OCI-M1 (cell line): ENCODE data around the gene GDF7.
"Not testable (repeated sequence)": the region's sequence is repeated elsewhere in the genome, so short reads cannot be mapped to it uniquely, and the experiment has no call there.

ENCODE experiments used
- DNase-seq: peaks from one replicate; lab custom pipeline; 2025; lab: John Stamatoyannopoulos, UW

GDF7 gene

GRCh38 chr2:20698916-20699613 lies 32.1 kb downstream of the GDF7 start:
- DNase-seq, result no peak

DNA sequence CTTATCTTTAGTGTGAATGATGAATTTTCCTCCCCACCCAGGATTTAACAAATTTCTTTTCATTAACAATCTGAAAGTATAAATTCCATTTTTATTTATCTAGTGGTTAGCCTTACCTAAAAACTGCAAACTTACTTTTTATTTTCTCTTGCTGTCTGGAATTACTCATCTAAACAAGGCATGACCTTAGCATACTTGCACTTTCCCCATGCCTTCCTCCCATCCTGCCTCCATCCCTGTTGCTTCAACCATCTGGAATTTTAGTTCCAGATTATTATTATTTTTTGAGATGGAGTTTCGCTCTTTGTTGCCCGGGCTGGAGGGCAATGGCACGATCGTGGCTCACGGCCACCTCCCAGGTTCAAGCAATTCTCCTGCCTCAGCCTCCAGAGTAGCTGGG lies 35.6 kb downstream of the GDF7 start:
- DNase-seq, result no peak

DNA sequence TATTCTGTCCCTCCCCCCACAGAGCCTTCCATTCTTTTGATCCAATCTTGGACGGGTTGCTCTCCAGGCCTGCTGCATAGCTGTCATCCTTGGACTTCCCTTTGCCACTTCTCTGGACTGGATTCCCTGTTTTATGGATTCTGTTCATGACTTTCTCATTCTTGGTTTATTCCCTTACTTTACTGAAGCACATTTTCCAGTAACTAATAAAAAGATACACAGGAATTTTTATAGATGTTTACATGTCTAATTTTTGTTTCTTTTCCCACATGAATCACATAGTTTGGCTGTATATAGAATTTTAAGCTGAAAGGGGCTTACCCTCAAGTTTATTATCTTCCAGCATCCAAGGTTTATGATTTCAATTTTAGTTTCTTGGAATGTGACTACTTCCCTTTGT lies 37.9 kb downstream of the GDF7 start:
- no peak for DNase-seq

DNA sequence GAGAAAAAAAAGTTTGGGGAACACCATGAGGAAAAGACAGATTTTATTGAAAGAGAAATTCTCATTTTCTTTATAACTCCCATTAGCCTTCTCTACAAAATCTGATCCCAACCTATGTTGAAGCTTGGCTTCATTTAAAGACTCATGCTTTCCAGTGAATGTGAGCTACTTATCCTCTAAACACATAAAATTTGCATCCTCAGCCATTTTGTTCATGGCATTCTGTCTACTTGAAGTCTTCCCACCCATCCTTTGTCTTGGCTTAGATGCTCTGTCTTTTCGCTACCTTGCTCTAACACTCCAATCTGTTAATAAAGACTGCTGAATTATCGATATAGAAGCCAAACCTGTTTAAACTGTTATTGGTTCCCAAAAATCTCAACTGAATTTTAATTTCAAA lies 39.3 kb downstream of the GDF7 start:
- no peak for DNase-seq

GRCh38 chr2:20706786-20707185 lies 39.8 kb downstream of the GDF7 start:
- no peak for DNase-seq

- DNase-seq, result no peak
Observed at GRCh38 chr2:20707601-20708000, 40.7 kb downstream of the GDF7 start.

- DNase-seq, result not testable (repeated sequence)
Observed at GRCh38 chr2:20711641-20712040, 44.7 kb downstream of the GDF7 start.

- DNase-seq, result not testable (repeated sequence)
Observed at GRCh38 chr2:20713585-20713984, 46.6 kb downstream of the GDF7 start.

- not testable (repeated sequence) for DNase-seq
Observed at GRCh38 chr2:20714412-20714811, 47.5 kb downstream of the GDF7 start.

GRCh38 chr2:20716164-20716563 lies 49.2 kb downstream of the GDF7 start:
- not testable (repeated sequence) for DNase-seq

DNA sequence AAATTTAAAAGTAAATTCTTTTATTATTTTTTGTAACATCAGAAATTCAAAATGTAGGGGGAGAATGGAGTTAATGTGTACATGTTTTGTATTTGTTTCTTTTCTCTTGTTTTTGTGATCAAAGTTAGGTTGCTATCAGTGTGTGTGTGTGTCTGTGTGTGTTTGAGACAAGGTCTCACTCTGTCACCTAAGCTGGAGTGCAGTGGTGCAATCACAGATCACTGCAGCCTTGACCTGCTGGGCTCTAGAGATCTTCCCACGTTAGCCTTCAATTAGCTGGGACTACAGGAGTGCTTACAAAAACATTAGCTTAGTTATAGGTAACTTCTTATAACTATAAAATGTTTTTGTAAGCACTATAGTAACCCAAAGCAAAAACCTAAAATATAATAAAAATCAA lies 50.7 kb downstream of the GDF7 start:
- DNase-seq, result no peak

GRCh38 chr2:20722592-20723240 lies 55.8 kb downstream of the GDF7 start:
- no peak for DNase-seq

GRCh38 chr2:20723543-20723942 lies 56.6 kb downstream of the GDF7 start:
- no peak for DNase-seq

DNA sequence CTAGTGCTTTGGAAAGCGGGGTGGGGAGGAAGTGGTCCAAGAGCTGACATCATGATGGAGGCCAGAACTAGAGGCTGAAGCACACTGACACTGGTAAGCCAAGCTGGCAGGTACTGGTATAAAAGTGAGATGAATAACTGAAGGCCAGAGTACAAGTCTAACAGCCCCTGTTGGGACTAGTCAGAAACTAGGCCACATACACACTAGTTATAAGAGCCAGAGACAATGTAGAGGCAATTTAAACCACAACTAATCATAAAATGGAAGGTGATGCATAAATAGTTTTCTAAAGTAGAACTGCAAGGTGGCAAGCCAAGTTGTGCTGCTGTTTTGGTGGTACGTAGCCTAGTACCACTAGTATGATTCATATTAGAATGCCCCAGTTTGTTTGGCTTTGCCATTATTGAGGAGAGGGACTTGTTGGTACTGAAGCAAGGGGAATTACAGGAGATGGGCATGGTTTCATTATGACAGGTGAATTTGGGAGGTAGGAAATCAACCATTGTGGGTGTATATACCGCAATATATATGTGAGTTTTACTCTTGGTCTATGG lies 57.6 kb downstream of the GDF7 start:
- DNase-seq, result no peak

DNA sequence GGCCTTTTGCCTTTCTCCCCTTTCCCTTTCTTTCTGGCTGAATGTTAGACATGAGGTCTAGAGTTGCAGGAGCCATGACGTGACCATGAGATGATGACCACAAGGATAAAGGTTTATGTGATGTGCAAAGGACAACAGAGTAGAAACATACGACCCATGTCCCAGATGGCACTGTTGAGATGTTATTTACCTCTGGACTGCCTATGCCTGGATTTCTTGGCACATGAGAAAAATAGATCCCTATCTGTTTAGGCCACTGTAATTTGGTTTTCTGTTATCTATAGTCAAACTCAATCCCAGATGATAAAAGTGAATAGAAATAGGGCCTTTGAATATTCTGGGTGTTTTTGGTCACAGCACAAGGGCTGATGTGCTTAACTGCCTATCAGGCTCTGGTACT lies 58.8 kb downstream of the GDF7 start:
- DNase-seq, result no peak

- no peak for DNase-seq
Observed at GRCh38 chr2:20726913-20727312, 60.0 kb downstream of the GDF7 start.

DNA sequence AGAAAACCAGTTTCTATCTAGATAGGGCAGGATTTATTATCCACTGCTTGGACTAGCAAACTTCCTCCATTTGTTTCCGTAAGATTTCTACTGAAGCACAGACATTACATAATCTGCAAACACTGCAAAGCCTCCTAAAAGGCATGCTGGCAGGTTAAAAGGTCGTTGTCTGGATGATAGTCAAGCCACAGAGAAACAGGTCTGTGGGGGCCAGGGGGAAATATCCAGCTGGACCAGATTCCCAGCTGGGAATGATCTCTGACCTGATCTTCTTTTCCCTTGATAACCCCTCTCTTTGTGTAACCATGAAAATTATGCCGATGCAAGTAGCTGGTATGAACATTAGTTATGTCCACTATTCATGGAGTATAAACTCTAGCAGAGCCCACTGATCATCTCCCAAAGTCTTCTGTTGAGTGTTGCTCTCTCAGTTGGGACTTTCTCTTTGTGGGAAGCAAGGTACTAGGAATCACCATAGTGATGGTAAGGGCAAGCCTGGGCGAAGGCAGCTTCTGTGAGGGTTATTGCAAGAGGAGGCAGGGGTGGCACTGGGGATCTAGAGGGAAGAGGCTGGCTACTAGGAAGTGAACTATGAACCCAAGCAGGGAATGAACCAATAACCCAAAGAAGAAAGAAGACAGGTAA lies 61.3 kb downstream of the GDF7 start:
- DNase-seq, result no peak
